Neuronal stem cell (in vitro differentiated cells): ENCODE results near the gene SORCS2.

Experiments
- DNase-seq: peaks from one replicate; pipeline ENCODE4 v3.0.0-alpha.2; 2013; ENCODE audit warnings: low spot score
- H2AFZ ChIP-seq: one replicate; pipeline ENCODE4 v1.6.1; 2013; ENCODE audit warnings: mild to moderate bottlenecking, low read length, inconsistent platforms
- H2AK5ac ChIP-seq: 2 replicates; pipeline ENCODE4 v1.6.1; 2013; ENCODE audit warnings: low read depth, mild to moderate bottlenecking, inconsistent platforms, low read length, moderate library complexity, mixed read lengths
- H2BK120ac ChIP-seq: 2 replicates; pipeline ENCODE4 v1.6.1; 2013; ENCODE audit warnings: low read depth, mild to moderate bottlenecking, inconsistent platforms, low read length, moderate library complexity, mixed read lengths
- H2BK12ac ChIP-seq: one replicate; pipeline ENCODE4 v1.6.1; 2013; ENCODE audit warnings: low read length, inconsistent platforms
- H2BK15ac ChIP-seq: 2 replicates; pipeline ENCODE4 v1.6.1; 2013; ENCODE audit warnings: mild to moderate bottlenecking, low read length, inconsistent platforms, mixed read lengths
- H2BK5ac ChIP-seq: one replicate; pipeline ENCODE4 v1.6.1; 2013; ENCODE audit warnings: inconsistent platforms, mild to moderate bottlenecking, low read length, moderate library complexity
- H3K14ac ChIP-seq: one replicate; pipeline ENCODE4 v1.6.1; 2013; ENCODE audit warnings: low read length, inconsistent platforms
- H3K18ac ChIP-seq: 2 replicates; pipeline ENCODE4 v1.6.1; 2013; ENCODE audit warnings: low read length, inconsistent platforms
- H3K23ac ChIP-seq: 2 replicates; pipeline ENCODE4 v1.6.1; 2013; ENCODE audit warnings: low read depth, mild to moderate bottlenecking, mixed read lengths, low read length, inconsistent platforms; ENCODE audit not compliant: poor library complexity
- H3K27ac ChIP-seq: replicated peaks from 3 replicates; pipeline ENCODE4 v1.5.1; 2013; ENCODE audit warnings: low read length, inconsistent platforms
- H3K27me3 ChIP-seq, 3 experiments: 2 replicates each; pipeline ENCODE4 v1.6.1; 2013; ENCODE audit warnings: low read length in 3 of 3, mild to moderate bottlenecking in 2 of 3, inconsistent platforms in 1 of 3, low read depth in 1 of 3, mixed read lengths in 1 of 3, moderate library complexity in 1 of 3; ENCODE audit not compliant: control insufficient read depth in 3 of 3, insufficient read depth in 3 of 3
- H3K36me3 ChIP-seq, 2 donors: replicated peaks in 1 of 2; 2 replicates each; pipeline ENCODE4 v1.6.1; 2013; ENCODE audit warnings: low read length in 2 of 2; ENCODE audit not compliant: control insufficient read depth in 2 of 2, insufficient read depth in 2 of 2
- H3K4ac ChIP-seq: 2 replicates; pipeline ENCODE4 v1.6.1; 2013; ENCODE audit warnings: inconsistent platforms, mild to moderate bottlenecking, low read length, moderate library complexity
- H3K4me1 ChIP-seq, 2 donors: 1 replicate in 1 of 2; 2 replicates in 1 of 2; pipeline ENCODE4 v1.6.1; 2013; ENCODE audit warnings: low read length in 2 of 2, low read depth in 1 of 2; ENCODE audit not compliant: control insufficient read depth in 2 of 2, insufficient read depth in 1 of 2
- H3K4me2 ChIP-seq: one replicate; pipeline ENCODE4 v1.6.1; 2013; ENCODE audit warnings: mild to moderate bottlenecking, low read length, inconsistent platforms; ENCODE audit not compliant: insufficient read depth, poor library complexity, severe bottlenecking
- H3K4me3 ChIP-seq, 2 donors: 2 replicates each; pipeline ENCODE4 v1.5.1; 2013; ENCODE audit warnings: low read length in 2 of 2, mild to moderate bottlenecking in 2 of 2, inconsistent platforms in 1 of 2, moderate library complexity in 1 of 2
- H3K79me1 ChIP-seq: one replicate; pipeline ENCODE4 v1.6.1; 2013; ENCODE audit warnings: low read depth, mild to moderate bottlenecking, inconsistent platforms, low read length, moderate library complexity
- H3K9ac ChIP-seq: one replicate; pipeline ENCODE4 v1.6.1; 2013; ENCODE audit warnings: mild to moderate bottlenecking, low read depth, low read length, inconsistent platforms; ENCODE audit not compliant: poor library complexity
- H3K9me3 ChIP-seq, 2 donors: replicated peaks in 1 of 2; 2 replicates each; pipeline versions ENCODE3 to v1.6.1; 2013; ENCODE audit warnings: low read length in 2 of 2, mild to moderate bottlenecking in 2 of 2, inconsistent platforms in 1 of 2, low read depth in 1 of 2, mixed read lengths in 1 of 2, moderate library complexity in 1 of 2; ENCODE audit not compliant: control insufficient read depth in 2 of 2, insufficient read depth in 1 of 2
- H4K8ac ChIP-seq: one replicate; pipeline ENCODE4 v1.6.1; 2013; ENCODE audit warnings: low read depth, mild to moderate bottlenecking, inconsistent platforms, low read length, moderate library complexity
- H4K91ac ChIP-seq: one replicate; pipeline ENCODE4 v1.6.1; 2013; ENCODE audit warnings: low read length, low read depth, mild to moderate bottlenecking, inconsistent platforms; ENCODE audit not compliant: poor library complexity
- WGBS, 2 donors: extraction: QIAGEN DNeasy Blood & Tissue Kit; methylation state at CpG; one replicate each; pipeline ENCODE4 v1.1.7; 2013; ENCODE audit warnings: missing lambda C conversion rate in 2 of 2, mixed read lengths in 1 of 2; ENCODE audit not compliant: insufficient read length in 2 of 2, insufficient replicate concordance in 1 of 2; ENCODE audit errors: extremely low coverage in 2 of 2; 5-methylcytosine and 5-hydroxymethylcytosine counted together

Gene SORCS2

DNA sequence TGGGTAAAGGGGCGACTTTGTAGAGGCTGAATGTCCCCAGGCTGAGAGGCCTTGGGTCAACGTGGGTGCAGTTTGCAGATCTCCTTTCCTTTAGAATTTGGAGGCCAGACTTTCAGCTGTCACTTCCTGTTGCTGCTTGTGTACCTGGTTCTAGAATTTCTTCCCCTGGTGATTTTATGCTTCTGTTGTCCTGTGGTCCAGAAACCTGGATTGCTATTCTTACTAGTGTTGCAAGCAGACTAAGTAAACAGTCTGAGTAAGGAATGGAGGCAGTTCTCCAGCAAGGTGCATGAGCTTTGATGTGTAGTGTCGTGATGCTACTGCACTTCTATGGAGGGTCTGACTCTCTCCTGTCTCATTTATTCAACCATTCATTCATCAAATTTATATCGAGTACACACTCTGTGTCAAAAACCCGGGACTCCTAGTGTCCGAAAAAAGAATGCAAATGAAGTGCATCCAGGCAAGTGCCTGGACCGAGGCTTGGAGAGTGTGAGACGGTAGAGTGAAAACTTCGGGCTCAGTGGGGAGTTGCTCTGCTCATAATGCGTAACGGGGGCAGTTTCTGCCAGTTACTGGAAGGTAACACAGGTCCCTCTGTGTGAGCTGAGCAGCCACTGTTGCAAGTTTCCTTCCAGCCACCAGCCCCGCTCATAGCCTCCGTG, 83.3 kb downstream of the SORCS2 start:
- no peak overlapping the region for H2BK5ac ChIP-seq
- H3K23ac ChIP-seq, result no peak overlapping the region
- H3K27ac ChIP-seq, result no peak overlapping the region
- no peak overlapping the region for H3K9ac ChIP-seq
- peaks cover 0 to 4% of the 10 kb centered on the region in 2 donors for H3K9me3 ChIP-seq
- no peak overlapping the region for H2BK15ac ChIP-seq
- peaks cover 0 to 10% of the 10 kb centered on the region in 2 donors for H3K4me1 ChIP-seq
- H3K4me2 ChIP-seq, result no peak overlapping the region
- no peaks in the 10 kb centered on the region for H3K79me1 ChIP-seq
- no peak overlapping the region for H2BK120ac ChIP-seq
- no CpG with 5 or more reads among the region's 13 CpGs for WGBS, 2 donors
- no peak overlapping the region for H4K8ac ChIP-seq
- H3K18ac ChIP-seq, result no peak overlapping the region
- no peak overlapping the region for H2AK5ac ChIP-seq
- no peak overlapping the region for H2AFZ ChIP-seq
- no peak overlapping the region for H3K4me3 ChIP-seq
- H3K4ac ChIP-seq, result no peak overlapping the region
- no peak overlapping the region for H3K14ac ChIP-seq
- no peak for DNase-seq
- H2BK12ac ChIP-seq, result no peak overlapping the region
- H3K36me3 ChIP-seq, result no peaks in the 10 kb centered on the region
- peaks cover 0 to 15% (median 0%) of the 10 kb centered on the region in 3 experiments for H3K27me3 ChIP-seq
- no peak overlapping the region for H4K91ac ChIP-seq

DNA sequence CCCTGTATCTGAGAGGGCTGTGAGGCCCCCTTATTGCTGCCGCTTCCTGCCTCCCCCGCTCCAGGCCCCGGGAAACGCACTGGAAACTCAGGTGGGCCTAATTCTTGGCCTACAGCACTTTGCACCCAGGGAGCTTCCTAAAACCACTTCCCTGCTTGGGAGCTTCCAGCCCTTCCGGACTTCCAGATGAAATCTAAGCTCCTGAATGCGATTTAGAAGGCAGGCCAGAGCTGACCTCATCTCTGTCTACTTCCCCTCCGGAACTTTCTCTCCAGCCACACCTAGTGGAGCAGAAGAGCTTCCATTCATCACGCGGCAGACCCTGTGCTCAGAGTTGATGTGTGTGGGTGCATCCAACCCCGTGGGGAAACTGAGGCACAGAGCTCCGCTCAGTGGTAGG, 84.2 kb downstream of the SORCS2 start:
- WGBS, 2 donors, result no CpG with 5 or more reads among the region's 11 CpGs
- Histone ChIP-seq H3K23ac (no peak overlapping the region), H3K36me3 (no peaks in the 10 kb centered on the region), H3K9ac (peak overlapping the region; percentile 31), H2BK12ac (no peak overlapping the region), H4K8ac (no peak overlapping the region), H3K27ac (no peak overlapping the region), H2BK120ac (no peak overlapping the region), H3K27me3 (peaks cover 0 to 8% (median 0%) of the 10 kb centered on the region in 3 experiments), H3K18ac (peak overlapping the region; percentile 55), H3K14ac (no peak overlapping the region), H3K79me1 (no peaks in the 10 kb centered on the region), H2AK5ac (peak overlapping the region; percentile 26), H2AFZ (no peak overlapping the region), H3K9me3 (no peaks in the 10 kb centered on the region), H3K4me2 (no peak overlapping the region), H2BK15ac (no peak overlapping the region), H3K4me1 (peaks cover 0 to 17% of the 10 kb centered on the region in 2 donors), H4K91ac (no peak overlapping the region), H3K4ac (no peak overlapping the region), H2BK5ac (no peak overlapping the region), H3K4me3 (no peak overlapping the region)
- no peak for DNase-seq

DNA sequence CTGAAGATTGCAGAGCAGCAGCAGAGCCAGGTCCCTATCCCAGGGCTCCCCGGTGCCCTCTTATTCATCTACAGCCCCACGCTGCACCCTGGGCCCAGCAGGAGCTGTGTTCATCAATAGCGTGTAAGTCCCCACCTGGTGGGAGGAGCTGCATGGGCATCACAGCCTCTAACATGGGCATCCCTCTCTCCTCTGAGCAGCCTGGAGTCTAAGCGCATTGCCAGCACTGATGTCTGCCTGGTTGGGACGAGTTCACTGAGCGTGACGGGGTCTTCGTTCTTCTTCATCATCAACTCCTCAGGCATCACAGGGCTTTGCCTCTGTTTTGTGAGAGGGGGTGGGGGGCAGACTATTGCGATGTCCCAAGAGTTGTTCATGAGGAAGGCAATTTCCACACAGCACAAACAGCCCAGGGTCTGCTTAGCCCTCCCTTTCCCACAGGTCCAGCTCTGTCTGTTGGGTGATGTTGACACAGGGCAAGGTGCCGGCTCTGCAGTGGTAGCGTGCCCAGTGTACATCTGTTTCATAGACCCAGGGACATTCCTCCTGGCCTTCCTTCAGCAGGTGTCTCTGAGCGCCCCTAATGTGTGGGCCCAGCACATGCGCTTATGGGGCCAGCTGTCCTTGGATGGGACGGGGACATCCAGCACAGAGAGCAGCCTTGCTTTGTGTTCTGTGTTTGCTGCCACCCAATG, 85.9 kb downstream of the SORCS2 start:
- Histone ChIP-seq H3K4me2 (no peak overlapping the region), H3K36me3 (no peaks in the 10 kb centered on the region), H2BK12ac (no peak overlapping the region), H2BK5ac (no peak overlapping the region), H2BK15ac (no peak overlapping the region), H3K27me3 (peaks cover 0 to 7% (median 0%) of the 10 kb centered on the region in 3 experiments), H4K8ac (no peak overlapping the region), H3K79me1 (no peaks in the 10 kb centered on the region), H4K91ac (no peak overlapping the region), H3K9me3 (no peaks in the 10 kb centered on the region), H2AFZ (no peak overlapping the region), H3K4me3 (no peak overlapping the region), H3K14ac (no peak overlapping the region), H2AK5ac (peak overlapping the region; percentile 21), H2BK120ac (no peak overlapping the region), H3K18ac (peak overlapping the region; percentile 24), H3K27ac (no peak overlapping the region), H3K4ac (no peak overlapping the region), H3K9ac (no peak overlapping the region), H3K4me1 (peaks cover 0 to 19% of the 10 kb centered on the region in 2 donors), H3K23ac (peak overlapping the region; percentile 29)
- WGBS, 2 donors, result no CpG with 5 or more reads among the region's 14 CpGs
- DNase-seq, result no peak

DNA sequence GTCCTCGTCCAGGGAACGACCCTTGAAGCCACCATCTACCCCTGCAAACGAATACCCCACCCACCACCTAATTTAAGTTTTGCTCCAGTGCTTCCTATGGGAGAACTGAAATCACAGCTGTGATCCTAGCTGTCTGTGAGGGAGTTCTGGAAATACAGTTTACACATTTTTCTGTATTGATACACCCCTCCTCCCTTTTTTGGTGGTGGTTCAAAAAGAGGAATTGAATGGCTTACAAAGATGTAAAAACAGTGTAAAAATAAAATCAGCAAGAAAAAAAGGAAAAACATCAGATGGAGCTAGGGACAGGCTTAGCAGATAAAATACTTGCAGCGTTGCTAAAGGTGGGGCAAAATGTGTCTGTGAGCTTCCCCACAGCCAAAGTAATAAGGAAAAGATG, 86.6 kb downstream of the SORCS2 start:
- Histone ChIP-seq H3K23ac (no peak overlapping the region), H2BK5ac (no peak overlapping the region), H3K79me1 (no peaks in the 10 kb centered on the region), H3K4me3 (no peak overlapping the region), H2AFZ (no peak overlapping the region), H3K4ac (no peak overlapping the region), H4K91ac (no peak overlapping the region), H3K4me2 (no peak overlapping the region), H2BK15ac (no peak overlapping the region), H2BK12ac (no peak overlapping the region), H4K8ac (no peak overlapping the region), H2AK5ac (no peak overlapping the region), H3K4me1 (peaks cover 0 to 19% of the 10 kb centered on the region in 2 donors), H3K27me3 (peaks cover 0 to 7% (median 0%) of the 10 kb centered on the region in 3 experiments), H3K14ac (no peak overlapping the region), H2BK120ac (no peak overlapping the region), H3K9ac (no peak overlapping the region), H3K18ac (no peak overlapping the region), H3K36me3 (no peaks in the 10 kb centered on the region), H3K27ac (no peak overlapping the region), H3K9me3 (no peaks in the 10 kb centered on the region)
- no CpG with 5 or more reads among the region's 4 CpGs for WGBS, 2 donors
- no peak for DNase-seq
